Activated CD4-positive, alpha-beta T cell treated with anti-CD3 and anti-CD28 coated beads, Interleukin-2, amount 50 U/mL, for 1 hour (primary cell): ENCODE measurements around the gene FOXB1.

Experiments
- DNase-seq: peaks from one replicate; pipeline ENCODE4 v3.0.0-alpha.2; 2020

FOXB1 gene

GRCh38 chr15:59999612-60000112, 4.4 kb upstream of the FOXB1 start:
- no peak for DNase-seq

GRCh38 chr15:60000113-60000823, 3.8 kb upstream of the FOXB1 start:
- DNase-seq: no peak

- DNase-seq: no peak
Observed at GRCh38 chr15:60000824-60001609, 3.1 kb upstream of the FOXB1 start.

GRCh38 chr15:60001610-60002527, 2.2 kb upstream of the FOXB1 start:
- DNase-seq: no peak

- no peak for DNase-seq
Observed at GRCh38 chr15:60002528-60003218, 1.4 kb upstream of the FOXB1 start.

- no peak for DNase-seq
Observed at GRCh38 chr15:60003243-60004008, 685 bp upstream of the FOXB1 start.

- DNase-seq: no peak
Observed at GRCh38 chr15:60004846-60005351, 788 bp downstream of the FOXB1 start.

- DNase-seq: no peak
Observed at GRCh38 chr15:60005352-60006202, 1.5 kb downstream of the FOXB1 start.

- DNase-seq: peak; percentile 65
Observed at GRCh38 chr15:60006203-60006862, 2.2 kb downstream of the FOXB1 start.

GRCh38 chr15:60006873-60007272, 2.8 kb downstream of the FOXB1 start:
- DNase-seq: no peak

GRCh38 chr15:60009124-60009960, 5.2 kb downstream of the FOXB1 start:
- no peak for DNase-seq

- DNase-seq: no peak
Observed at GRCh38 chr15:60009980-60010732, 6.0 kb downstream of the FOXB1 start.

- DNase-seq: no peak
Observed at GRCh38 chr15:60010858-60011257, 6.7 kb downstream of the FOXB1 start.

GRCh38 chr15:60012695-60013094, 8.6 kb downstream of the FOXB1 start:
- no peak for DNase-seq

GRCh38 chr15:60017538-60018520, 13.7 kb downstream of the FOXB1 start:
- DNase-seq: no peak

- no peak for DNase-seq
Observed at GRCh38 chr15:60020736-60021135, 16.6 kb downstream of the FOXB1 start.
